Measurements from ENCODE around the gene SAYSD1.

DNA sequence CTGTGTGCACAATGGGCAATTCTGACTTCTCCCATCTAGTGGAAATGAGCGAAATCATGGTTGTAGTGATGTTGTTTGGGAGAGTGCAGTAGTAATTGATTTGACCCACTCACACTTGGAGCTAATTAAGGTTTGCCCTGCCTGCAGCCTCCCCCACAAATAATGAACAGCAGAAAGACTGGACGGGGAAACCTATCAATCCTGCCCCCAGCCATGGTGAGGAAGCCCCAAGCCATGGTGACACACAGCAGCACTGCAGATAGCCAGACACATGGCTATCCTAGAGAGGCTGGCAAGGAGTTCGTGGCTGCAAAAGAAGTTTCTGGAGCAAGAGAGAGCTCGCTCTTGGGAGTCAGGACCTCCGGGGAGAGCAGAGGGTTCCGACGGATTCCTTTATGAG, 27.8 kb downstream of the SAYSD1 start:
- TF ChIP-seq, protein P1, sequence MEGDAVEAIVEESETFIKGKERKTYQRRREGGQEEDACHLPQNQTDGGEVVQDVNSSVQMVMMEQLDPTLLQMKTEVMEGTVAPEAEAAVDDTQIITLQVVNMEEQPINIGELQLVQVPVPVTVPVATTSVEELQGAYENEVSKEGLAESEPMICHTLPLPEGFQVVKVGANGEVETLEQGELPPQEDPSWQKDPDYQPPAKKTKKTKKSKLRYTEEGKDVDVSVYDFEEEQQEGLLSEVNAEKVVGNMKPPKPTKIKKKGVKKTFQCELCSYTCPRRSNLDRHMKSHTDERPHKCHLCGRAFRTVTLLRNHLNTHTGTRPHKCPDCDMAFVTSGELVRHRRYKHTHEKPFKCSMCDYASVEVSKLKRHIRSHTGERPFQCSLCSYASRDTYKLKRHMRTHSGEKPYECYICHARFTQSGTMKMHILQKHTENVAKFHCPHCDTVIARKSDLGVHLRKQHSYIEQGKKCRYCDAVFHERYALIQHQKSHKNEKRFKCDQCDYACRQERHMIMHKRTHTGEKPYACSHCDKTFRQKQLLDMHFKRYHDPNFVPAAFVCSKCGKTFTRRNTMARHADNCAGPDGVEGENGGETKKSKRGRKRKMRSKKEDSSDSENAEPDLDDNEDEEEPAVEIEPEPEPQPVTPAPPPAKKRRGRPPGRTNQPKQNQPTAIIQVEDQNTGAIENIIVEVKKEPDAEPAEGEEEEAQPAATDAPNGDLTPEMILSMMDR (IDR thresholded peaks at IDR 0.05; ENCODE audit: low read depth, low read length, poor library complexity, severe bottlenecking): no peak
- no peak for TF ChIP-seq EZH2phosphoT487 (IDR thresholded peaks at IDR 0.05; ENCODE audit: borderline replicate concordance, low read length)
